Rectal smooth muscle tissue (tissue), 1 donor: ENCODE results near the gene CTNNBL1.

Experiments
- H3K27ac ChIP-seq: one replicate; pipeline ENCODE4 v1.7.0; 2013; ENCODE audit warnings: low read depth, low read length, inconsistent platforms
- H3K27me3 ChIP-seq: one replicate; pipeline ENCODE4 v1.7.0; 2013; ENCODE audit warnings: low read length; ENCODE audit not compliant: control insufficient read depth, insufficient read depth
- H3K36me3 ChIP-seq: one replicate; pipeline ENCODE4 v1.7.0; 2013; ENCODE audit warnings: low read length; ENCODE audit not compliant: control insufficient read depth, insufficient read depth
- H3K4me1 ChIP-seq: one replicate; pipeline ENCODE4 v1.7.0; 2013; ENCODE audit warnings: low read length; ENCODE audit not compliant: control insufficient read depth, insufficient read depth
- H3K4me3 ChIP-seq: one replicate; pipeline ENCODE4 v1.7.0; 2013; ENCODE audit warnings: low read length
- H3K9ac ChIP-seq: one replicate; pipeline ENCODE4 v1.7.0; 2013; ENCODE audit warnings: low read length

The CTNNBL1 gene

GRCh38 chr20:37836926-37837325 lies 143.1 kb downstream of the CTNNBL1 start:
- H3K4me3 ChIP-seq: no peak overlapping the region
- H3K4me1 ChIP-seq: no peaks in the 10 kb centered on the region
- no peak overlapping the region for H3K27ac ChIP-seq
- H3K9ac ChIP-seq: no peak overlapping the region
- peaks cover 5% of the 10 kb centered on the region for H3K36me3 ChIP-seq
- no peaks in the 10 kb centered on the region for H3K27me3 ChIP-seq

GRCh38 chr20:37837924-37838323 lies 144.1 kb downstream of the CTNNBL1 start:
- Histone ChIP-seq H3K27me3 (no peaks in the 10 kb centered on the region), H3K9ac (no peak overlapping the region), H3K36me3 (peaks cover 11% of the 10 kb centered on the region), H3K4me3 (no peak overlapping the region), H3K27ac (no peak overlapping the region), H3K4me1 (no peaks in the 10 kb centered on the region)

DNA sequence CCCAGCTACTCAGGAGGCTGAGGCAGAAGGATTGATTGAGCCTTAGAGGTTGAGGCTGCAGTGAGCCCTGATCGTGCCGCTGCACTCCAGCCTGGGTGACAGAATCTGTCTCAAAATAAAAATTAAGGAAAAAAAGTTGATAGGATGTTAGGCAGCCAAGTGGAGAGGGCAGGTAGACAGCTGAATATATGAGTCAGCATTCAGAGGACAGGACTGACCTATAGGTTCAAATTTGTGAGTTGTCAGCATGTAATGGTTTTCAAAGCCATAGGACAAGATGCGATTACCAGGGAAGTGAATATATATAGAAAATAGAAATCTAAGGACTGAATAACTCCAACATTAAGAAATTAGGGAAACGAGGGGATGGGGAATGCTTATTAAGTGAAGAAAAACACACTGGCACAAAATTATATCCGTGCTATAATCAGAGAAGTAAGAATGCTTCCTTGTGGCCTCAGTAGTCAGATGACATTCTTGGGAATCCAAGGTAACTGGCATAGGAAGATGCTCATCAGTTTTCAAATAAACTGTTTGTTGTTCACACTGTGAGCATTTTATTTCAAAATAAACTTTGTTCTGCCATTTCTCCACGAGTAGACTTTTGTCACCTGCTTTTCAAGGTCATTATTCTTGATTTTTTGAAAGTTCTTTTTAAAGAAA lies 145.1 kb downstream of the CTNNBL1 start:
- no peak overlapping the region for H3K27ac ChIP-seq

GRCh38 chr20:37839432-37839827 lies 145.6 kb downstream of the CTNNBL1 start:
- Histone ChIP-seq H3K27ac (no peak overlapping the region), H3K4me1 (no peaks in the 10 kb centered on the region), H3K4me3 (no peak overlapping the region), H3K9ac (no peak overlapping the region), H3K27me3 (no peaks in the 10 kb centered on the region), H3K36me3 (peaks cover 18% of the 10 kb centered on the region)

More for the DNA sequence above, 145.1 kb downstream of the CTNNBL1 start:
- H3K36me3 ChIP-seq: peaks cover 16% of the 10 kb centered on the region
- H3K4me3 ChIP-seq: no peak overlapping the region
- no peaks in the 10 kb centered on the region for H3K27me3 ChIP-seq
- H3K4me1 ChIP-seq: no peaks in the 10 kb centered on the region
- no peak overlapping the region for H3K9ac ChIP-seq

- H3K27me3 ChIP-seq: no peaks in the 10 kb centered on the region
These were observed 146.1 kb downstream of the CTNNBL1 start for GRCh38 chr20:37839955-37840354.

GRCh38 chr20:37841389-37841788 lies 147.6 kb downstream of the CTNNBL1 start:
- no peaks in the 10 kb centered on the region for H3K4me1 ChIP-seq
- no peak overlapping the region for H3K9ac ChIP-seq
- H3K36me3 ChIP-seq: peaks cover 18% of the 10 kb centered on the region
- no peak overlapping the region for H3K27ac ChIP-seq
- no peak overlapping the region for H3K4me3 ChIP-seq
- H3K27me3 ChIP-seq: no peaks in the 10 kb centered on the region

More at GRCh38 chr20:37839955-37840354, 146.1 kb downstream of the CTNNBL1 start:
- Histone ChIP-seq H3K36me3 (peaks cover 18% of the 10 kb centered on the region), H3K27ac (no peak overlapping the region), H3K4me3 (no peak overlapping the region), H3K9ac (no peak overlapping the region), H3K4me1 (no peaks in the 10 kb centered on the region)

DNA sequence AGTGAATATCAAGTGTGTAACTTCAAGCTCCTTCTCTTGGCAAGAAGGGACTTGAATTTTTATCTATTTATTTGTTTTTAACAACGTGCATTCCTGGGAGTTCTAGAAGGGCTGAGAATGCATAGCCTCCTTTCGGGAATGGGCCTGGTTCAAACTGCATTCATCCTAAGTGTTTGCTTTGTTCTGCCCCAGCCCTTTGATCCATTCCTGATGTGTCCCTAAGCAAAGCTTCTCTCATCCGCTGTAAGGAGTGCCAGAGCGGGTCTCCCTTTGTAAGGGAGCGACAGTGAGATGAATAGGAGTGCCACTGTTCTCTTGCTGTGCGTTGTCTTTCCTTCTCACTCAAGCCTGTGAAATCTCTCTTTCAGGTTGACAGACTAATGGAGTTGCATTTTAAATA lies 148.1 kb downstream of the CTNNBL1 start:
- H3K4me1 ChIP-seq: no peaks in the 10 kb centered on the region
- H3K9ac ChIP-seq: no peak overlapping the region
- peaks cover 18% of the 10 kb centered on the region for H3K36me3 ChIP-seq
- no peak overlapping the region for H3K4me3 ChIP-seq
- no peaks in the 10 kb centered on the region for H3K27me3 ChIP-seq
- H3K27ac ChIP-seq: no peak overlapping the region

DNA sequence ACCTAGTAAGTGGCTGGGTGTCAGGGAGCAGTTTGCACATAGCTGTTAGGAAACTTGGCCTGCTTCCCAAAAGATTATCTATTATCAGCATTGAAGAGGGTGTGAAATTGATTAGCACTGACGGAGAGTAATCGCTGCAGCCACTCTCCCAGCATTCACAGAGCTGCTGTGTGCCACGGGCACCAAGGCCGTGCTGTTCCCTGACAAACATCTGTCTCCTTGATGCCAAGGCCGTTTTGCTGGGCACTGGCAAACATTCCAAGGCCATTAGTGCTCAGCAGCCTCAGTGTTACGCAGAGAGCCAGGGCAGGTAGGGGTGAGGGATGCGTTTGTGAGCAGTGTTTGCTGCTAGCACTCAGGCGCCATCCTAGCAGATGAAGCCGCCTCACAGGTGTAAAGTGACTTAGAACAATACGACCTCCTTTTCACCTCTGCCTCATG lies 151.4 kb downstream of the CTNNBL1 start:
- peaks cover 16% of the 10 kb centered on the region for H3K36me3 ChIP-seq
- no peaks in the 10 kb centered on the region for H3K4me1 ChIP-seq
- no peaks in the 10 kb centered on the region for H3K27me3 ChIP-seq
- H3K27ac ChIP-seq: no peak overlapping the region
- no peak overlapping the region for H3K9ac ChIP-seq
- H3K4me3 ChIP-seq: no peak overlapping the region

DNA sequence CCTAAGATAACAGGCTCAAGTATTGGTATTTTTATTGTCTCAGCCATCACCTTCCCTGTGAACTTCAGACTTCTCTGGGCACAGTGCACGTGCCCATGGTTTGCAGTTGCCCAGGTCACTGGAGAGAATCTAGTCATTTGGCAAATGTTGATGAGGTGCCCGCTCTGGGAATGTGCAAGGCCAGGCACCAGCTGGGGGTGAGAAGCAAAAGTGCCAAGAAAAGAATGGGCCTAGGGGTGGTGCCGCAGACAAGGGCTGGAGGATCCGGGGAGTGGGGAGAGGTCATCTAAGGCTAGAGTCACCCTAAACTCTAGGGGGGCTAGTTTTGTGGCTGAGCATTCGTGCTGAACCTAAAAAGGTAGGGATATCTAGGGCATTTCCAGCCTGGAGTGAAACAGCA lies 152.0 kb downstream of the CTNNBL1 start:
- H3K36me3 ChIP-seq: peaks cover 16% of the 10 kb centered on the region
- no peaks in the 10 kb centered on the region for H3K4me1 ChIP-seq
- H3K4me3 ChIP-seq: no peak overlapping the region
- no peak overlapping the region for H3K27ac ChIP-seq
- H3K27me3 ChIP-seq: no peaks in the 10 kb centered on the region
- H3K9ac ChIP-seq: no peak overlapping the region

GRCh38 chr20:37846573-37846972 lies 152.7 kb downstream of the CTNNBL1 start:
- Histone ChIP-seq H3K27ac (no peak overlapping the region), H3K4me3 (no peak overlapping the region), H3K4me1 (no peaks in the 10 kb centered on the region), H3K36me3 (peaks cover 13% of the 10 kb centered on the region), H3K27me3 (no peaks in the 10 kb centered on the region), H3K9ac (no peak overlapping the region)

DNA sequence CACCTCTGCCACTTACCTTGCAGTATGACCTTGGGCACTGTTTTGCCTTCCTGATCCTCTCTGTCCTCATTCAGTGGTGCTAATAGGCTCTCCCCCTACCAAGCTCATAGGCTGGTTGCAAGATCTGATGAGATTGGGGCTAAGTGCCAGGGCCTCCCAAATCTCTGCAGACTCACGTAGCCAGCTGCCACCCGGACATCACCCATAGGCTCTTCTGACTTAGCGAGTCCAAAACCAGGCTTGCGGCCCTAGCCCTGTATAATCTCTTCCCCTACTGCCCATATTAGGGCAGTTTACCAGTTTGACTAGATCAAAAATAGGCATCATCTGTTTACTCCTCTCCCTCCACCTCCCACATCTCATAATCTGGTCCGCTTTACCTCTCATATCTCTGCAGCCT lies 154.9 kb downstream of the CTNNBL1 start:
- H3K4me3 ChIP-seq: no peak overlapping the region
- H3K27me3 ChIP-seq: no peaks in the 10 kb centered on the region
- H3K9ac ChIP-seq: no peak overlapping the region
- H3K4me1 ChIP-seq: no peaks in the 10 kb centered on the region
- no peak overlapping the region for H3K27ac ChIP-seq
- H3K36me3 ChIP-seq: peaks cover 8% of the 10 kb centered on the region

DNA sequence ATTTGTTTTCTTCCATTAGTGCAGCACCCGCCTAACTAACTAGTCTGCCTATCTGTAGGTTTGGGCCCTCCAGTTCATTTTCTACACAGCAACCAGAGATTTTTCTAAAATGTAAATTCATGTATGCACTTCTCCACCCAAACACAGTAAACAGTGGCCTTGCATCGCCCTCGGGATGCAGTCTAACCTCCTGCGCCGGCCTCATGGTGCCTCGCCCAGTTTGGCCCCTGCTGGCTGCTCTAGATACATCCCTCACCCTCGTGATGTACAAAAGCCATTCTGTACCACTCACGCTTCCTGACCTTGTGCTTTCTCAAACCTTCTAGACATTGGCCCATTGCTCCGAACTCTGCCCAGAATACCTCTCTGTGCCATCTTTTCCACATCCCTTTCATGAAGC lies 155.3 kb downstream of the CTNNBL1 start:
- H3K4me3 ChIP-seq: no peak overlapping the region
- no peak overlapping the region for H3K9ac ChIP-seq
- H3K4me1 ChIP-seq: no peaks in the 10 kb centered on the region
- peaks cover 6% of the 10 kb centered on the region for H3K36me3 ChIP-seq
- H3K27me3 ChIP-seq: no peaks in the 10 kb centered on the region
- no peak overlapping the region for H3K27ac ChIP-seq

DNA sequence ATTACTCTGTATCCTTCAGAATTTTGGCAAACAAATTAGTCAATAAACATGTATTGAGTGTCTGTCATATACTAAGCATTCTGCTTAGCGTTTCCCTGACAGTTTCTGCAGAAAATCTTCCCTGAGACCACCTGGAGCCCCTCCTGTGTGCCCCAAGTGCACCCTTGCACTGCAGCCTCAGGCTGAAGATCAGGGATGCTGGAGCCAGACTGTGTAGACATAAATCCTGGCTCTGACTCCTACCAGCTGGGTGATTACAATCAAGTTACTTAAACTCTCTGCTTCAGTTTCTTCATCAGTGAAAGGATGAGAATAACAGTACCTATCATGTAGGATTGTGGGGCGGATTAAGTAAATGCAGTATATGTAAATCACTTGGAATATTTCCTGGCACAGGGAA lies 155.7 kb downstream of the CTNNBL1 start:
- H3K9ac ChIP-seq: no peak overlapping the region
- H3K27ac ChIP-seq: no peak overlapping the region
- peaks cover 6% of the 10 kb centered on the region for H3K36me3 ChIP-seq
- no peaks in the 10 kb centered on the region for H3K27me3 ChIP-seq
- H3K4me3 ChIP-seq: no peak overlapping the region
- no peaks in the 10 kb centered on the region for H3K4me1 ChIP-seq
